ENCODE measurements around the gene ATP10A. TPM values are rescaled to one million over a fixed set of nuclear protein-coding genes. Genes with fewer than 3 reads are reported as not detected.

Gene ATP10A
- total RNA-seq, 1 donor from 2014 or later, result 0.22 TPM

DNA sequence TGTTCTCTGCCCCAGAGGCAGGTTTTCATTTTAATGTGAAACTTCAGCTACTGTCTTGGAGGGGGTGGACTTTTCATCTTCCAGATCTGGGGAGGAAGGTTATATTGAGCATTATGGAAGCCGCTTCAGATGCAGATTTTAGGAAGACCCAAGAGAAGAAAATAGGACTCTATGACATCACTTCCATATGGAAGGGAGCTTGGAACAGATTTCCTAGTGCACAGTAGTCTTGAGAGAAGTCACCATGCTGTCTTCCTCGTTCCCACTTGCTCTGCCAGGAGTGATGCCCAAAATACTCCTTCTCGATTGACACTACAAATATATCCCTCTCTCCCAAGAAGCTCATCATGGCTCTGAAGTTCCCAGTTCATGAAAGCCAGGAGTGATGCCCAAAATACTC is 197.2 kb downstream of the ATP10A start:
- no peak overlapping the region for H3K27ac Mint-ChIP-seq
- TF ChIP-seq, protein P1, sequence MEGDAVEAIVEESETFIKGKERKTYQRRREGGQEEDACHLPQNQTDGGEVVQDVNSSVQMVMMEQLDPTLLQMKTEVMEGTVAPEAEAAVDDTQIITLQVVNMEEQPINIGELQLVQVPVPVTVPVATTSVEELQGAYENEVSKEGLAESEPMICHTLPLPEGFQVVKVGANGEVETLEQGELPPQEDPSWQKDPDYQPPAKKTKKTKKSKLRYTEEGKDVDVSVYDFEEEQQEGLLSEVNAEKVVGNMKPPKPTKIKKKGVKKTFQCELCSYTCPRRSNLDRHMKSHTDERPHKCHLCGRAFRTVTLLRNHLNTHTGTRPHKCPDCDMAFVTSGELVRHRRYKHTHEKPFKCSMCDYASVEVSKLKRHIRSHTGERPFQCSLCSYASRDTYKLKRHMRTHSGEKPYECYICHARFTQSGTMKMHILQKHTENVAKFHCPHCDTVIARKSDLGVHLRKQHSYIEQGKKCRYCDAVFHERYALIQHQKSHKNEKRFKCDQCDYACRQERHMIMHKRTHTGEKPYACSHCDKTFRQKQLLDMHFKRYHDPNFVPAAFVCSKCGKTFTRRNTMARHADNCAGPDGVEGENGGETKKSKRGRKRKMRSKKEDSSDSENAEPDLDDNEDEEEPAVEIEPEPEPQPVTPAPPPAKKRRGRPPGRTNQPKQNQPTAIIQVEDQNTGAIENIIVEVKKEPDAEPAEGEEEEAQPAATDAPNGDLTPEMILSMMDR (IDR thresholded peaks at IDR 0.05; ENCODE audit: unreplicated experiment), result no peak

DNA sequence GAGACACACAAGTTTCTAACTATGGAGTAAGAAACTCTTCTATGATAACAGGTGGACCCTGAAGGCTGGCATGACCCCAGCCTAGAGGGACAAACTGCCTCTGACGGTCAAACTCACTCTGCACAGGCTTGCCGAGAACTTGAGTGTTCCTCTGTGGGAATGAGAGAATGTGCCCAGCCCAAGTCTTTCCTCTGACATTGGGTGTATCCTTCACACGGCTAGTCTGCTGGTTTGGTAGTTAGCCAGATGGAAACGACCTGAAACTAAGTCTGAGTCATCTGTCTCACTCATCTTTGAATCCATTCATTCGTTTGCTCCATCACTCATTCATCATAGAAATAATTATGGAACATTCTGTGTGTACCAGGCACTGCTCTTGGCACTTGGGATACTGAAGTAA is 198.4 kb downstream of the ATP10A start:
- H3K4me3 Mint-ChIP-seq, result no peak overlapping the region
- TF ChIP-seq, protein P1 (IDR thresholded peaks at IDR 0.05; ENCODE audit: unreplicated experiment), result no peak
- DNase-seq (ENCODE audit: low spot score in 2 of 2, unreplicated experiment in 2 of 2), result no peak
- no peaks in the 10 kb centered on the region for H3K9me3 Mint-ChIP-seq
- peaks cover 11% of the 10 kb centered on the region for H3K27me3 Mint-ChIP-seq (ENCODE audit: low read depth)
- peaks cover 1% of the 10 kb centered on the region for H3K4me1 Mint-ChIP-seq
- H3K27ac Mint-ChIP-seq, result no peak overlapping the region
- H3K36me3 Mint-ChIP-seq, result no peaks in the 10 kb centered on the region

More for the DNA sequence above, 197.2 kb downstream of the ATP10A start:
- H3K4me1 Mint-ChIP-seq, result peaks cover 13% of the 10 kb centered on the region
- peaks cover 12% of the 10 kb centered on the region for H3K27me3 Mint-ChIP-seq (ENCODE audit: low read depth)
- no peak for DNase-seq (ENCODE audit: low spot score in 2 of 2, unreplicated experiment in 2 of 2)
- H3K9me3 Mint-ChIP-seq, result no peaks in the 10 kb centered on the region
- H3K36me3 Mint-ChIP-seq, result no peaks in the 10 kb centered on the region
- H3K4me3 Mint-ChIP-seq, result no peak overlapping the region

DNA sequence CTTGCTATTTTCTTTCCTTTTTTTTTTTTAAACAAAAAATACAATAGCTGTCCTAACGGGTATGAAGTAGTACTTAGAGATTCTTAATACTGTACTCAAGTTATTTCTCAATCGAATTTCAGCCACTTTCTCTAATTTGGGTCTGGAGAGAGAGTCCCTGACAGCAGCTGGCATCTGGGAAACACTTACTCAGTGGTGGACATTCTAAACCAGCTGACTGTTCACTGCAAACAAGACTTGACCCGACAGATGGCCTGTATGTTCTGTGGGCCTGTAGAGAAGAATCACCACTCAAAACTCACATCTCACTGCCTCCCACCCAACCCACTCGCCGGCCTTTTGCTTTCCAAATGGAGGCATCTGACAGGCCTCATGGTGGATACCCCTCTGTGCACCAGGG is 199.6 kb downstream of the ATP10A start:
- H3K4me3 Mint-ChIP-seq, result no peak overlapping the region
- peaks cover 15% of the 10 kb centered on the region for H3K27me3 Mint-ChIP-seq (ENCODE audit: low read depth)
- TF ChIP-seq, protein P1 (IDR thresholded peaks at IDR 0.05; ENCODE audit: unreplicated experiment), result no peak
- DNase-seq (ENCODE audit: low spot score in 2 of 2, unreplicated experiment in 2 of 2), result no peak
- no peaks in the 10 kb centered on the region for H3K4me1 Mint-ChIP-seq
- H3K36me3 Mint-ChIP-seq, result no peaks in the 10 kb centered on the region
- H3K9me3 Mint-ChIP-seq, result no peaks in the 10 kb centered on the region
- H3K27ac Mint-ChIP-seq, result no peak overlapping the region

DNA sequence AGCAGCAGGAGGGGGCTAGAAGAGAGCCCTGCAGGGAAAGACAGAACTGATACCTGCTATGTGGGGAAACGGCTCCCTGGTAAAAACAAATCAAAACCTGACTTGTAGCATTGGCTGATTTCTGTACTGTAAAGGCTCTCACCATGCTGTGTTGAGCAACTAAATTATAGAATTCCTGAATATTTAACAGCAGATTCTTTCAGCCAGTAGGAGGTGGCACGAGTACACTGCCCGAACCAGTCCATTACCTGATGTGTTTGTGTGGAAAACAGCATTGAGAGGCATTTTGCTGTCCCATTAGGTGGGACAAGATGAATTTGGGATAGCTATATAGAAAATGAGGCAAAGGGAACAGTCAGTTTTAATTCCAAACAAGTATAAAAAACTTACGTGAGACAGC is 201.2 kb downstream of the ATP10A start:
- TF ChIP-seq, protein P1 (IDR thresholded peaks at IDR 0.05; ENCODE audit: unreplicated experiment), result no peak
- no peak overlapping the region for H3K27ac Mint-ChIP-seq
- H3K4me1 Mint-ChIP-seq, result no peaks in the 10 kb centered on the region
- H3K4me3 Mint-ChIP-seq, result no peak overlapping the region
- H3K9me3 Mint-ChIP-seq, result no peaks in the 10 kb centered on the region
- no peak for DNase-seq (ENCODE audit: low spot score in 2 of 2, unreplicated experiment in 2 of 2)
- H3K36me3 Mint-ChIP-seq, result no peaks in the 10 kb centered on the region
- peaks cover 15% of the 10 kb centered on the region for H3K27me3 Mint-ChIP-seq (ENCODE audit: low read depth)

DNA sequence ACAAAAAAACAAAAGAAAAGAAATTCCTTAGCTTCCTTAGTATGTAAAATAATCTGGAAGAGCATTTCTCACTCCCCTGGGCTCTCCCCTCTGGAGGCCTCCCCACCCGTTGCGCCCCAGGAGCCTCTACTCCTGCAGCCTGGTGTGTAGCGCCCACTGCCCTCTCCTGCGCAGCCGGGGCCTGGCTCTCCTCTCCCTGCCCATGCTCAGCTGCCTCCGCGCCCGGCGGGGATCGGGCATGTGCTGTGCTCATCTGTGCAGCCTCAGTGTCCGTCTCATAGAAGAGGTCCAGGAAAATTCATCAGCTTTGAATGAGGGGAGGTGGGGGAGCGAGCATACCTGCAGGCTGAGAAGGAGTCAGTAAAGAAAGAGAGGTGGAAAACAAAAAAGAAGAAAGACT is 203.9 kb downstream of the ATP10A start:
- no peak overlapping the region for H3K4me3 Mint-ChIP-seq
- H3K4me1 Mint-ChIP-seq, result no peaks in the 10 kb centered on the region
- H3K27ac Mint-ChIP-seq, result no peak overlapping the region
- TF ChIP-seq, protein P1 (IDR thresholded peaks at IDR 0.05; ENCODE audit: unreplicated experiment), result no peak
- DNase-seq (ENCODE audit: low spot score in 2 of 2, unreplicated experiment in 2 of 2), result no peak
- peaks cover 8% of the 10 kb centered on the region for H3K27me3 Mint-ChIP-seq (ENCODE audit: low read depth)
- no peaks in the 10 kb centered on the region for H3K36me3 Mint-ChIP-seq
- H3K9me3 Mint-ChIP-seq, result no peaks in the 10 kb centered on the region

DNA sequence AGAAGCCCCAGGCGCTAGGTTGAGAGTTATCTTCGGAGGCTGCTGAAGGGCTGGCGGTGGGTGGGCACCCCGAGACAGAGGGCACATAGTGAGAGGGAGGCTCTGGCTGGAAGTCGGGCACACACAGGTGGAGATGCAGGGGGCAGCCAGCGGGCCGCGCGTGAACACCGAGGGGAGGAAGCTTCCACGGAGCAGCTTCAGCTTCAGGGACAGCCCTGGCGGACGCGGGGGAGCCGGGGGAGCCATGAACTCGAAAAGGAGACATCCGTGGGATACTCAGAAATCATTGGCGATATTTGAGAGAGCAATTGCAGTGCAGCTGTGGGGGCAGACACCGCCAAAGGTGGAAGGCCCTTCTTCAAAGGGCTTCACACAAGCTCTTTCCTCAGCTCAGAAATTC is 204.6 kb downstream of the ATP10A start:
- H3K9me3 Mint-ChIP-seq, result no peaks in the 10 kb centered on the region
- no peak overlapping the region for H3K27ac Mint-ChIP-seq
- no peak for DNase-seq (ENCODE audit: low spot score in 2 of 2, unreplicated experiment in 2 of 2)
- H3K36me3 Mint-ChIP-seq, result no peaks in the 10 kb centered on the region
- no peaks in the 10 kb centered on the region for H3K4me1 Mint-ChIP-seq
- TF ChIP-seq, protein P1 (IDR thresholded peaks at IDR 0.05; ENCODE audit: unreplicated experiment), result no peak
- no peak overlapping the region for H3K4me3 Mint-ChIP-seq
- H3K27me3 Mint-ChIP-seq (ENCODE audit: low read depth), result peaks cover 8% of the 10 kb centered on the region

Data from mesothelial cell of epicardium (in vitro differentiated cells).